HG03565 (cell line): ENCODE data around the gene ARID3A.
"Not testable (repeated sequence)": the region's sequence is repeated elsewhere in the genome, so short reads cannot be mapped to it uniquely, and the experiment has no call there.

Experiments used
- ATAC-seq: cut with Tn5 transposase; IDR thresholded peaks from one replicate; pipeline ENCODE4 v1.9.1; 2021; ENCODE audit warnings: mild to moderate bottlenecking, moderate library complexity; ENCODE audit not compliant: unreplicated experiment

Gene ARID3A

GRCh38 chr19:890831-891230 is 35.0 kb upstream of the ARID3A start:
- ATAC-seq, result no peak

GRCh38 chr19:891421-892200 is 34.2 kb upstream of the ARID3A start:
- not testable (repeated sequence) for ATAC-seq

- no peak for ATAC-seq
Measured at GRCh38 chr19:892243-892893, 33.5 kb upstream of the ARID3A start.

- ATAC-seq, result peak; percentile 88
Measured at GRCh38 chr19:892894-893689, 32.7 kb upstream of the ARID3A start, which contains the start of the genes MED16 and RNU6-9. Gene MED16, minus strand, starts transcription at chr19:893187. Its CDS starts 2,056 bp downstream, at chr19:891131. Gene RNU6-9, plus strand, starts transcription at chr19:893484.

- no peak for ATAC-seq
Measured at GRCh38 chr19:896434-896833, 29.4 kb upstream of the ARID3A start.

- ATAC-seq, result no peak
Measured at GRCh38 chr19:896999-897398, 28.8 kb upstream of the ARID3A start.

- no peak for ATAC-seq
Measured at GRCh38 chr19:897442-898039, 28.3 kb upstream of the ARID3A start.

GRCh38 chr19:898663-899062 is 27.2 kb upstream of the ARID3A start:
- no peak for ATAC-seq

- ATAC-seq, result no peak
Measured at GRCh38 chr19:899336-900042, 26.3 kb upstream of the ARID3A start.

- no peak for ATAC-seq
Measured at GRCh38 chr19:900043-900301, 25.9 kb upstream of the ARID3A start.

GRCh38 chr19:900302-901111 is 25.3 kb upstream of the ARID3A start:
- no peak for ATAC-seq

- no peak for ATAC-seq
Measured at GRCh38 chr19:901216-902092, 24.4 kb upstream of the ARID3A start.

GRCh38 chr19:902093-902370 is 23.8 kb upstream of the ARID3A start:
- no peak for ATAC-seq

GRCh38 chr19:902446-903226 is 23.2 kb upstream of the ARID3A start:
- no peak for ATAC-seq

GRCh38 chr19:903266-903797 is 22.5 kb upstream of the ARID3A start:
- ATAC-seq, result no peak

- ATAC-seq, result no peak
Measured at GRCh38 chr19:904545-904944, 21.3 kb upstream of the ARID3A start.

- ATAC-seq, result no peak
Measured at GRCh38 chr19:906480-906879, 19.4 kb upstream of the ARID3A start.

GRCh38 chr19:907183-907853 is 18.5 kb upstream of the ARID3A start:
- ATAC-seq, result no peak
